Keratinocyte (primary cell): Measurements from ENCODE around the gene KDM4F. TPM values are rescaled to one million over a fixed set of nuclear protein-coding genes. Genes with fewer than 3 reads are reported as not detected.

Experiments
- DNase-seq: peaks from one replicate; pipeline ENCODE4 v3.0.0-alpha.2; 2011; ENCODE audit warnings: low read depth, missing footprints, low spot score
- FAIRE-seq: peaks from 2 replicates; lab custom pipeline; 2011; peaks lifted over from hg19 to GRCh38; lab: Jason Lieb, UNC
- H2AFZ ChIP-seq: 2 replicates; pipeline ENCODE4 v1.6.0; 2012; ENCODE audit warnings: low read length, control low read depth, inconsistent platforms; ENCODE audit not compliant: control insufficient read depth
- H3K27ac ChIP-seq: 2 replicates; pipeline ENCODE4 v1.5.1; 2011; ENCODE audit warnings: low read length; ENCODE audit not compliant: control insufficient read depth, insufficient read depth
- H3K27me3 ChIP-seq: 3 replicates; pipeline ENCODE4 v1.6.0; 2011; ENCODE audit warnings: low read length; ENCODE audit not compliant: control insufficient read depth, insufficient read depth; ENCODE audit errors: extremely low read depth
- H3K36me3 ChIP-seq, 2 experiments: 2 replicates in 1 of 2; 3 replicates in 1 of 2; pipeline ENCODE4 v1.5.1; 2011; ENCODE audit warnings: low read length in 2 of 2, mild to moderate bottlenecking in 1 of 2; ENCODE audit not compliant: control insufficient read depth in 2 of 2, insufficient read depth in 2 of 2; ENCODE audit errors: extremely low read depth in 1 of 2
- H3K4me1 ChIP-seq: 3 replicates; pipeline ENCODE4 v1.5.1; 2011; ENCODE audit warnings: low read length; ENCODE audit not compliant: control insufficient read depth, insufficient read depth; ENCODE audit errors: extremely low read depth
- H3K4me2 ChIP-seq: 3 replicates; pipeline ENCODE4 v1.6.0; 2011; ENCODE audit warnings: low read depth, low read length; ENCODE audit not compliant: control insufficient read depth, insufficient read depth; ENCODE audit errors: extremely low read depth
- H3K4me3 ChIP-seq, 3 experiments: fragments of 200-600 bp in 1 of 3; sonication (generic) in 1 of 3; 2 replicates in 2 of 3; 3 replicates in 1 of 3; pipeline ENCODE4 v1.5.1; 2011 to 2016; ENCODE audit warnings: low read length in 3 of 3, mild to moderate bottlenecking in 3 of 3, control low read depth in 2 of 3, inconsistent platforms in 1 of 3, low read depth in 1 of 3, mixed read lengths in 1 of 3, mixed run types in 1 of 3, moderate library complexity in 1 of 3; ENCODE audit not compliant: control insufficient read depth in 2 of 3, insufficient read depth in 2 of 3; ENCODE audit errors: extremely low read depth in 1 of 3
- H3K79me2 ChIP-seq: 2 replicates; pipeline ENCODE4 v1.6.0; 2012; ENCODE audit warnings: low read length; ENCODE audit not compliant: control insufficient read depth, insufficient read depth
- H3K9ac ChIP-seq: 3 replicates; pipeline ENCODE4 v1.6.0; 2011; ENCODE audit warnings: low read length; ENCODE audit not compliant: control insufficient read depth, insufficient read depth; ENCODE audit errors: extremely low read depth
- H3K9me1 ChIP-seq: 3 replicates; pipeline ENCODE4 v1.6.0; 2011; ENCODE audit warnings: low read length; ENCODE audit not compliant: control insufficient read depth, insufficient read depth; ENCODE audit errors: extremely low read depth
- H3K9me3 ChIP-seq: 2 replicates; pipeline ENCODE4 v1.5.1; 2012; ENCODE audit warnings: low read depth, low read length; ENCODE audit not compliant: control insufficient read depth
- H4K20me1 ChIP-seq: 3 replicates; pipeline ENCODE4 v1.6.0; 2011; ENCODE audit warnings: low read length; ENCODE audit not compliant: control insufficient read depth, insufficient read depth; ENCODE audit errors: extremely low read depth
- CTCF ChIP-seq, 3 experiments: IDR thresholded peaks in 1 of 3; conservative IDR thresholded peaks in 1 of 3; optimal IDR thresholded peaks in 1 of 3; 2 replicates in 2 of 3; 3 replicates in 1 of 3; pipeline versions ENCODE3 to v1.5.1; 2011; ENCODE audit warnings: low read length in 3 of 3, mild to moderate bottlenecking in 3 of 3, moderate library complexity in 2 of 3, control low read depth in 1 of 3, inconsistent platforms in 1 of 3; ENCODE audit not compliant: insufficient read depth in 2 of 3; ENCODE audit errors: extremely low read depth in 1 of 3
- EZH2 ChIP-seq: IDR thresholded peaks from one replicate; pipeline ENCODE4 v1.6.1; 2012; ENCODE audit warnings: inconsistent platforms, mild to moderate bottlenecking, low read length, moderate library complexity
- dilution Hi-C: fragments of 300-500 bp; cut with MboI; formaldehyde crosslinking; loops from one replicate; pipeline ENCODE4 v1.7.0; 2020; ENCODE audit warnings: low sequenced_read_pairs; ENCODE audit not compliant: extremely low pct_ligation_motif_present
- polyA plus RNA-seq, 5 experiments: library from polyadenylated mRNA; depleted of rRNA in 3 of 5; stranded (reverse) in 3 of 5; stranded (forward) in 1 of 5; unstranded in 1 of 5; fragments of >200 nt; gene quantifications; 1 replicate in 1 of 5; 2 replicates in 3 of 5; 3 replicates in 1 of 5; pipeline versions ENCODE4 v1.2.1 to v1.2.3, GENCODE V29; 2011 to 2012; ENCODE audit warnings: missing spikeins in 2 of 5, low read depth in 1 of 5, low replicate concordance in 1 of 5

Gene KDM4F
- polyA plus RNA-seq, 1 donor (not counting 4 experiments of a cell fraction or from before 2014, with no cell fraction given): not detected

GRCh38 chr11:95100191-95100648 lies 51.0 kb downstream of the KDM4F start:
- Histone ChIP-seq H3K9ac (no peak overlapping the region), H2AFZ (no peak overlapping the region), H3K4me1 (peaks cover 16% of the 10 kb centered on the region), H4K20me1 (no peaks in the 10 kb centered on the region), H3K36me3 (no peaks in the 10 kb centered on the region), H3K4me3 (no peak overlapping the region), H3K79me2 (peaks cover 10% of the 10 kb centered on the region), H3K4me2 (no peak overlapping the region), H3K27me3 (no peaks in the 10 kb centered on the region), H3K9me1 (no peaks in the 10 kb centered on the region), H3K27ac (no peak overlapping the region), H3K9me3 (no peaks in the 10 kb centered on the region)
- no peak for FAIRE-seq
- no peak for TF ChIP-seq EZH2
- no peak for TF ChIP-seq CTCF (optimal IDR thresholded peaks at IDR 0.05 in 1 of 3, IDR thresholded peaks at IDR 0.05 in 1 of 3, conservative IDR thresholded peaks at IDR 0.05 in 1 of 3; ENCODE audit: extremely low read depth in 1 of 3, insufficient read depth in 2 of 3, low read length in 3 of 3)
- DNase-seq: no peak
- dilution Hi-C loops: no loop called here

Other genes starting within 250 kb of the KDM4F start
- 29.8 to 56.3 TPM (median 35.3 TPM) in 3 replicates for gene CWC15, start 75.9 kb upstream of the KDM4F start, polyA plus RNA-seq
- gene KDM4D, start 75.7 kb upstream of the KDM4F start, polyA plus RNA-seq: 0.48 to 1.2 TPM (median 1.1 TPM) in 3 replicates
- gene KDM4E, start 24.2 kb upstream of the KDM4F start, polyA plus RNA-seq: not detected in 3 replicates
- gene SRSF8, start 17.5 kb downstream of the KDM4F start, polyA plus RNA-seq: 37.8 to 47.7 TPM (median 43.0 TPM) in 3 replicates
- 27.2 to 36.0 TPM (median 35.5 TPM) in 3 replicates for gene ENDOD1, start 40.4 kb downstream of the KDM4F start, polyA plus RNA-seq
- 13.5 to 35.2 TPM (median 34.6 TPM) in 3 replicates for gene SESN3, start 181.8 kb downstream of the KDM4F start, polyA plus RNA-seq